ENCODE measurements around the gene IGFBP2.
"Not testable (repeated sequence)": the region's sequence is repeated elsewhere in the genome, so short reads cannot be mapped to it uniquely, and the experiment has no call there.

IGFBP2 gene, protein sequence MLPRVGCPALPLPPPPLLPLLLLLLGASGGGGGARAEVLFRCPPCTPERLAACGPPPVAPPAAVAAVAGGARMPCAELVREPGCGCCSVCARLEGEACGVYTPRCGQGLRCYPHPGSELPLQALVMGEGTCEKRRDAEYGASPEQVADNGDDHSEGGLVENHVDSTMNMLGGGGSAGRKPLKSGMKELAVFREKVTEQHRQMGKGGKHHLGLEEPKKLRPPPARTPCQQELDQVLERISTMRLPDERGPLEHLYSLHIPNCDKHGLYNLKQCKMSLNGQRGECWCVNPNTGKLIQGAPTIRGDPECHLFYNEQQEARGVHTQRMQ

DNA sequence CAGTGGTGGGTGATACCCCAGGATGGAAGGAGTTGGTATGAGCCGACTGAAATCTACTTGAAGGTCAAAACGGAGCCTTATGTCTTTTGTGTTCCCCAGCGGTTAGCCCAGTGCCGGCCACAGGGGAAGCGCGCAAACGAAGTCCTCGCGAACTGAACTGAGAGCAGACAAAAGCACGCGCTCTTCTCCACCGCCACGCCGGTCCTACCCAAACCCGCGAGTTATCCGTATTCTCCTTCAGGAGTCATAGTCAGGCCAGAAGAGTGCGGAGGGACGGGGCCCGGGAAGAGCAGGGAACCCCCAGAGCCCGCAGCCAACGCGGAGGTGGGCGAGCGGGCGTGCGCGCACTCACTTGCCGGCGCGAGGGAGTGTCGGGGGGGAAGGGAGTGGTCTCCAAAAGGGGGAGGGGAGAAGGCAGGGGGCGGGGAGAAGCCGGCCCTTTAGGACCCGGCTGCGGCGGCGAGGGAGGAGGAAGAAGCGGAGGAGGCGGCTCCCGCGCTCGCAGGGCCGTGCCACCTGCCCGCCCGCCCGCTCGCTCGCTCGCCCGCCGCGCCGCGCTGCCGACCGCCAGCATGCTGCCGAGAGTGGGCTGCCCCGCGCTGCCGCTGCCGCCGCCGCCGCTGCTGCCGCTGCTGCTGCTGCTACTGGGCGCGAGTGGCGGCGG is at the start of gene IGFBP2:
Gene IGFBP2 (plus strand): TSS at position 469 of the 664 bp plus-strand sequence. CDS start 104 bp downstream, at position 573.
- FAIRE-seq: no peak

DNA sequence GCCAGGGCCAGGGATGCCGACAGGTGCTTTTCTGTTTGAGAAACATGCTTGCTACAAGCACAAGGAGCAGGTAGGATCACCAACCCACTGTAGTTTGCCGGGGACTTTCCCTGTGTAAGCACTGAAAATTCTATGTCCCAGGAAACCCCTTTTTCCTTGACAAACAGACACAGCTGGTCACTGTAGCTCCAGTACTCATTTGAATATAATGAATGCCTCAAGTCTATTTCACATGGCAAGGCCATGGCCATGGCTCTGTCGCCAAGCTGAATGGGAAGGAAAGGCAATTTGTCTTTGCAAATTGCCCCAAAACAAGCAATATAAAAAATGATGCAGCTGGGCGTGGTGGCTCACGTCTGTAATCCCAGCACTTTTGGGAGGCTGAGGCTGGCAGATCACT is 49.6 kb upstream of the IGFBP2 start:
- no peak for FAIRE-seq

DNA sequence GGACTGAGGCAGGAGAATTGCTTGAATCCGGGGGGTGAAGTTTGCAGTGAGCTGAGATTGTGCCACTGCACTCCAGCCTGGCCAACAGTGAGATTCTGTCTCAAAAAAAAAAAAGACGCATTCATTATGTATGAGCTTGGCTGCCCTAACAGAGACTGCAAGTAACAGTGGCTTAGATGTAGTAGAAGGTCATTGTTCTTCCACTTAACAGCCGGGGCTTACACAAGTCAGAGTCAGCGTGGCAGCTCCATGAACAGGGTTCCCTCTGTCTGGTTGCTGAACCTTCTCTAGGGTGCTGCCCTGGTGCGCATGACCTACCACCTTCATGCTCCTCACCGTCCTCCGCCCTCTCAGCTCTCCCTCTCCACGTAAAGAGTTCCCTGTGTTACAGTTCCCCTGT is 49.1 kb upstream of the IGFBP2 start:
- FAIRE-seq: no peak

DNA sequence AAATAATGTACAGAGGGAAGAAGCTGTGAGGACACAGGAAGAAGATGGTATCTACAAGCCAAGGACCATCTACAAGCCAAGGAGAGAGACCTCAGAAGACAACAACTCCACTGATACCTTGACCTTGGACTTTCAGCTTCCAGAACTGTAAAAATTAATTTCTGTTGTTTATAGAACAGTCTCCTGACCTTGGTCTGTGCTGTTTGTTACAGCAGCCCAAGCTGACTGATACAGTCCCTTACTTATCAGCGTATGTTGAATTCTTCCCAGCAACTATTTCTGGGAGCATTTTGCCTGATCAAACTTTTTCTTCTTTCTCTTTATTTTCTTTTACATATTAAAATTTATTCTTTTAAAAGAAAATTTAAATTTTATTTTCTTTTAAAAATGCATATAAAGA is 47.8 kb upstream of the IGFBP2 start:
- FAIRE-seq: peak; percentile 21

DNA sequence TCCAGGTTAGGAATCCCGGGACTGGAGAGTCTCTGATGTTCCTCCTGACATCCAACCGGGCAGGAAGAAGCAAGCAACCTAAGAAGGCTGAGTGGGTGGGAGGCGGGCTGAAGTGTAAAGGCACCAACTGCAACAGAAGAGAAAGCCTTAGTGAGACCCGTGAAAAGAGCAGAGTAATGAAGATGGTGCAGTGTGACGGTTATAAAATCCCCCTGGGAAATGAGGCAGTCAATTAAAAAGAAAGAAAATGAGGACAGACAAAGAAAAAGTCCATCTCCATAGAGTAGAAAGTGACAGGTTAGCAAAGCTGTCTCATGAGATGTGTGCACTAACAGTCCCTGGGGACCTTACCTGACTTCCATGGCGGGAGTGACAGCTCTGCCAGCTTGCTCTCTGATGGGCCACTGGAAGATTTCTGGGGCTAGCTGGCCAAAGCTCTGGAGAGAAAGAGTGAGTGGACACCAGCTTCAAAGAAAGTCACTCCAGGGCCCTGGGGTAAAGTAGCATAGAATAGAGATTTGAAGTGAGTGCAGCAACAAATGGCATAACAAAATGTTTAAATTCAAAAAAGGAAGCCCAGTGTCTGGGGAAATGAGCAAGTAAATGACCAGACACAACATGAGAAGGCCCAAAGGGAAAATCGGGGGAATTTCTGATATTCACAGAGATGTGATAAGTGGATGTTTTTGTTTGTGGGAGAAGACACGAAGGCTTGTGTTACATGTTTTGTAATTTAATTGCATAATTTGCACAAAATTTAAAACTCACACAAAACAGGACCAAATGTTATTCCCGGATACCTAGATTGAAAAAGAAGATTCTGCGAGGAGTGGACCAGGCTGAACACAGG is 44.1 kb upstream of the IGFBP2 start:
- no peak for FAIRE-seq

DNA sequence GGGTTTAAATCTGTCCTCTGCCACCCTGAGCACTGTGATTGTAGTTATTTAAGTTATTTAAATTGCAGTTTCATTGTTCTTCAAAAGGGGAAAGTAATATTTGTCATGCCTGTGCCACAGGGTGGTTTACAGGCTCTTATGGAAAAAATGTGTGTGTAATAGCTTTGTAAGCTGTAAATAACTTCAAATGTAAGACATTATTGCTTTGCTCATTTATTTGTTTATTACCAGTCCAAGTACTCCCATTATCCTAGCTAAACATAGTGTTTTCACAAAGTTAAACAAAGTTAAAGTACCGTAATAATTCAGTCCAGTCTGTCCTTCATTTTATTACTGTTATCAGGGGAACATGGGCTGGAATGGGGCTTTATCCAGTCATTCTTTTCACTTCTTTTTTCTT is 43.4 kb upstream of the IGFBP2 start:
- peak; percentile 97 for FAIRE-seq

DNA sequence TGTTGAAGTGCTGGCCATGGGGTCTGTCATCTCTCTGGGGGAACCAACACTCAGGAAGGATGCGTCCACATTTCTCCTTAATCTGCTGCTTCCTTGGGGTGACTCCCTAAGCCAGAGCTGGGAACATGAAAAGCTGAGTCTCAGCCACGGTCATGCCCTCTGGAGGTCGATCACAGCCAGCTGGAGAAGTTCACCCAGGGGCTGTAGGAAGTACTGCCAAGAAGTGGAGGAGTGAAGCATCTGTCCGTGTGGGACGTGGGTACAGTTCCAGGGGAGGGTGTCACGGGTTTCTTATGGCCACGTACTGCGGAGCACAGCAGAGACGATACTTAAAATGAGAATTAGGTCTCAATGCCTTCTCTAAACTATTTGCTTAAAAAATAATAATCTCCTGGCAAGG is 42.4 kb upstream of the IGFBP2 start:
- peak; percentile 85 for FAIRE-seq

DNA sequence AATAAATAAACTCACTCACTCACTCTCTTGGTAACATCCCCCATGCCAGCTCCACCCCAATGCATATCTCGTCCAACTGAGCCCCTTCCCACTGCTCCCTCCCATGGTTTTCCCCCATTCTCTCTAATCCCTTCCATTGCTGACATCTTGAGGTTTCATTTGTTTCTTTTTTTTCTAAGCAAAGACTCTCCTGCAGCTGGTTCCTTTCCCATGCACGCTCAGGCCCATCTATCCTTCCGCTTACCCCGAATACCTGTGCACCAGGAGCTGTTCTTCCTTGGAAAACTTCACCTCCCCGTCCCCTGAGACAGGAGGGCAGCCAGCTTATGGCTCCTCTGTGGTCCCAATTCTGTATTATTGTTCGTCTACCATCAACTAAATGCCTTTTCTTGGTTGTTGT is 41.7 kb upstream of the IGFBP2 start:
- no peak for FAIRE-seq

DNA sequence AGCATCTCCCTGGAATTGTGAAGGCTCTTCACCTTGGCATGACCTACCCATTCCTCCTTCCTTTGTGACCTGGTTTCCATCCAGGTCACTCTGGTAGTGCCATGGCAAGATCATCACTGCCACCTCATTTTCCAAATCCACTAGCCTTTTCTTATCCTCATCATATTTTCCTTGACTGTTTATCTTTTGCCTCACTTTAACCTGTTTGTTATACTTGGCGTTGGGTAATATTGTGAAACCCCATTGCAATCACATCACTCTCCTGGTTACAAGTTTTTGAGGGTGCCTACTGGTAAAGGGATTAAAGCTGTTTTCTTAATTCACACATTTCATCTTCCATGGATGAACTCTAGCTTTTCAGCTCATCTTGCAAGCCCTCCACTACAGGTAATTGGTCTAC is 39.1 kb upstream of the IGFBP2 start:
- no peak for FAIRE-seq

DNA sequence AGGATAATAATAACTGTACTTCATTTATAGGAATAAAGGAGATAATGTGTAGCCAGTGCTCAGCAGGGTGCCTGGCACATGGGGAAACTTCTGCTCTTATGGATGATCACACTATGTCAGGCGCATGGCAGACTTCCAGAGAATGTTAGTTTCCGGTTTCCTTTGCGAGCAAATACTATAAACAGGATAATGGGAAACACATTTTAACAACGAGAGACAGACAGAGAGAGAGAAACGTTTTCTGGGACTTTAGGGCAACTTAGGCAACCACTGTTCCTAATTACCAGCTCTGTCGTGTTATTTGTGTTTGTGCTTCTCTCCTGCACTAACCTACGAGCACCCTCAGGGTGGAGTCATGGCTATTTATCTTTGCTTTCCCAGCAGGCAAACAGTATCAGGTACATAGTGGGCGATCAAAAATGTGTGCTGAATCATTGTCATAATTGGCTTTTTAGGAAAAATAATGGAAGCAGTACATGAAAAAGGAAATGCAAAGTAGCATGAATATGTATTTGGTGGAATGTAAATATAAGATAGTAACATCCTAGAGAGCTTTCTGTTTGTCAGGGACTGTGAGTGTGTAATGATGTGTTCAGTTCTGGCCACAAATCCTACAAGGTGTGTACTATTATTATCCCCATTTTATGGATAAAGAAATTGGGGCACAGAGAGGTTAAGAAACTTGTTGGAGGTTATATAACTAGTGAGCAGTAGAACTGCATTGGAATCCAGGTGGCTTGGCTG is 36.8 kb upstream of the IGFBP2 start:
- FAIRE-seq: peak; percentile 88

DNA sequence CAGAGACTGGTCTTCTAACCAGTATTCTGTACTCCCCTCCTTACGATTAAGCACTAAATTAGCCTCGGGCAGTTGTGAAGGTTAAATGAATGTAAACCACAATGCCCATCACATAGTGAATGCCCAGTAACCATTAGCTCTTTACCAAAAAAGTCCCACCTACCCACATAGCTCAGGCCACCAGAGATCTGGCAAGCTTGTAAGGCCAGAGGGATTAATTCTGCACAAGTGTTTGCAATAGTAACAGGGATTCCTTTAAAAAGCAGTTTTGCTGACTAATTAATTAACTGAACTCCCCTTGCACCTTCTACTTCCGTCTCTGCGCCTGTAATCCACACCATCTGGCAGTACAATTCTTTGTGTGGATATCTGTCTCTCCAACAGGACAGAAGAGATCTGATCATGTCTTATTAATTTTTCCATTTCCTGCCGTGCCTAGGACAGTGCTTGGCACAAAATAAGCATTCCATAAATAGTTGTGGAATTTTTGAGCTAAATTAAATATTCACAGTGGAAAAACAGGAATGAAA is 36.2 kb upstream of the IGFBP2 start:
- no peak for FAIRE-seq

DNA sequence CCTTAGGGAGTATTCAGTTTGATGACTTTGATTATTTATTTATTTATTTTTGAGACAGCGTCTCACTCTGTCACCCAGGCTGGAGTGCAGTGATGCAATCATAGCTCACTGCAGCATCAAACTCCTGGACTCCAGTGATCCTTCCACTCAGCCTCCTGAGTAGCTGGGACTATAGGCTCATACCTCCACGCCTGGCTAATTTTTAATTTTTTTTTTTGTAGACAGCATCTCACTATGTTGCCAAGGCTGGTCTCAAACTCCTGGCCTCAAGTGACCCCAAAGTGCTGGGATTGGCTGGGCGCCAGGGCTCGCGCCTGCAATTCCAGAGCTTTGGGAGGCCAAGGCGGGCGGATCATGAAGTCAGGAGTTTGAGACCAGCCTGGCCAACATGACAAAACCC is 35.4 kb upstream of the IGFBP2 start:
- FAIRE-seq: not testable (repeated sequence)

DNA sequence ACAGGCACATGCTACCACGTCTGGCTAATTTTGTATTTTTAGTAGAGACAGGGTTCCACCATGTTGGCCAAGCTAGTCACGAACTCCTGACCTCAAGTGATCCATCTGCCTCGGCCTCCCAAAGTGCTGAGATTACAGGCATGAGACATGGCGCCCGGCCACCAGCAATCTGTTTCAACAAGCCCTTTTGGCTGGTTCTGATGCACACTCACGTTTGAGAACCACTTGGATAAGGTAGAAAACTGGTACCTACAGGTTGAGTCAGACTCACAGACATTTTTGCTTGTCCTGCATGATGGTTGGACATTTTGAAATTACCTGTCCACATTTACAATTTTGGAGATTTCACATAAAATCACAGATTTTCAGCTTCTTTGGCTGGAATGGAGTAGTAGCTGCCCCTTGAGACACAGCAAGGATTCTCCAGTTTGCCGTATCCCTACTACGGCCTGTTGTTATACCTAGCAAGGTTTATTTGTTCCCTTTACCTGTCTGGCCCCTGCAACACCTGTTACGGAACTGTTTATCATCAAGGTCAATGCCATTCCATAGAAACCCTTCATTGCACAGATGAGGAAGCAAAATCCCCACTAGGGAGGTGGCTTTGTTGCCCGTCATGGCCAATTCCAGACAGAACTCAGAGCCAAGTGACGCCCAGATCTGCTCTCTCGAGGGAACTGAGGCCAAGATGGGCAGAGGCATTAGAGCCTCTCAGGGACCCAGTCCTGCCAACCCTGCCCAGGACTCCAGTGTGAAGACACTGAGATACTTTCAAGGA is 31.4 kb upstream of the IGFBP2 start:
- no peak for FAIRE-seq

DNA sequence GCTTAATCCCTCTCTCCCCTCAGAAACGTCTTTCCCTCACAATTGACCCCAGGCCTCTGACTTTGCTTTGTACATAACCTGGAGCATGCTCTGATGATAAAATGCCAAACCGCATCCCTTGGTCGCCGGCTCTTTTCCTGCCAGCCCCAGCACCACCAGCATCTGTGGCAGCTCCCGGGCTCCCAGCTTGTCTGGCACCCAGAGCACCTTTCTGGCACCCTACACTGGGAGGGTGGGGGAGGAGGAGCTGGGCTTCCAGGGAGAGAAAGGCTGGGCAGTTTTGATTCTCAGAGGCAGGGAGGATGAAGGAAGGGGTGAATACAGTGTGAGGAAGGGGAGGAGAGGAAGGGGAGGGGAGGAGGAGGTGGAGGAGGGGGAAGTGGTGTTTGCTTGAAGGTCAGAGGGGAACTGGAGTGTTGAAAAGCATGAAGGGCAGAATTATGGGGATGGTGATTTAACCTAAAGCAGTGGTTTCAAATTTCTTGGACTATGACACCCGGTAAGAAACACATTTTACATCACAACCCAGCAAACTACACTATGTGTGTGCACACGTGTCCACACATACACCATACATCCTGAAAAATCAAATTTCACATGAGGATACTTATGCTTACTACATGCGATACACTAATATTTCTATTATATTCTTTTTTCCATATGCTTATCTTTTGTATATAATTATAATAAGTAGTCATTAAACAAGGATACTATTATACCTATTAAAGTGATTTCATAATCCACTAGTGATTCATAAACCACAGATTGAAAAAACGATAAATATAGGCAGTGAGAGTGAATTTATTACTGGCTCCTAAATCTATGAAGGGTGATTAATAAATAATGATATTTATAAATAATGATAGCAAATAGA is 30.0 kb upstream of the IGFBP2 start:
- no peak for FAIRE-seq

DNA sequence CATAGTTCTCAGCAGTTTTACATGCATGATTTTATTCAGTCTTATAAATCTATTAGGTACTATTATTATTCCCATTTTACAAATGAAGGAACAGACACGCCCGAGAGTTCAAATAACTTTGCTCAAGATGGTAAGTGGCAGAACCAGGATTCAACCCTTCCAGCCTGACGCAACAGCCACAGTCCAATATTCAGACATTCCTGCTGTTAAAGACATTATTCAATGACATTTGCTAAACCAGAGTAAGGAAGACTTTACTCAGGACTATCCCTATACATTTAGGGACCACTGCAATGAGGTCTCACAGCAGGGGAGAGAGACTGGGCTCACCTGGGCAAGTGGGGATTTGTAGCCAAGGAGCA is 29.4 kb upstream of the IGFBP2 start:
- FAIRE-seq: no peak

DNA sequence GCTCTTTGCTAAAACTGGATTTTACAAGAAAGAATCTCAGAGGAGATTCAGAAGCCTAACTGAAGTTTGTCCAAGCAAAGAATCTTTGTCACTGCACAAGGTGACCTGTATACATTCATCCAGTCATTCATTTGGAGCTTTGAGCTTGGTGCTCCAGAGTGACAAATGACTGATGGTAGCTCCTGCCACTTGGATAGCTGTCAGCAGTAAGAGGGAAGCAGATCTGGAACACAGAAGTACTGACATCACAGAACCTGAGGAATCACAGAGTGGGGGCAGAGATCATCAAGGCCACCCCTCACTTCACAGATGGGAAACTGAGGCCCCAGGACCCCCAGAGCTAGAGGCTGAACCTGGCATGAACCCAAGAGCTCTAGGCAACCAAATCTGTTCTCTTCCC is 28.8 kb upstream of the IGFBP2 start:
- FAIRE-seq: no peak

DNA sequence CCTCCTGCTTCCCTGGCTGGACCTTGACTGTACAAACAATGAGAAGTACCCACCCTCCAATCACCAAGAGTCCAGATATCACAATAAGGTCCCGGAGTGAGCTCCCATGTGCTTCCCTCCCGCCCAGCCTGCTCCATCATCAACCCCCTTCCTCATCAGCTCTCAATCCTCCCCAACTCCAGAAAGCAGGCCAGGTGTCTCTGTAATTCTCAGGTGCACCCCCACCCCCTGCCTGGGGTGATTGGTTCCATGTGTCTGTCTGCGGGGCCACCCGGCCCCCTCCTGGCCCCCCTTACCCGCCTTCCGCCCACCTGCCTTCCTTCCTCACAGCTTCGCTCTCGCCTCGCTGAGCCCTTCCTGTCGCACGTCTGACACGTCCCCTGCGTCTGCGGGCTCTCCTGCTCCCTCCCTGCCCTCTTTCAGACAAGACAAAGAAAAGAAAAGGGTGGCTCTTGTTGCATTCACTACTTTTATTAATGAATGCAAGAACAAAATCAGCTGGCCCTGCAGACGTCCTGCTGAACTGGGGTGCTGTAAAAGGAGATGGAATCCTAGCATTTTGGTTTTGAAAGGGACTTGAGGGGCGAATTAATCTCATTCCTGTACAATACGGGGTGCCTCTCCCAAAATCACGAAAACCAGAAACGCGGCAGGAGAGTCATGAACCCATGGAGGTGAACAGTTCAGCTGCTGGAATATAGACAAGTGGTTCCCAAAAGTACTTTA is 26.5 kb upstream of the IGFBP2 start:
- no peak for FAIRE-seq

DNA sequence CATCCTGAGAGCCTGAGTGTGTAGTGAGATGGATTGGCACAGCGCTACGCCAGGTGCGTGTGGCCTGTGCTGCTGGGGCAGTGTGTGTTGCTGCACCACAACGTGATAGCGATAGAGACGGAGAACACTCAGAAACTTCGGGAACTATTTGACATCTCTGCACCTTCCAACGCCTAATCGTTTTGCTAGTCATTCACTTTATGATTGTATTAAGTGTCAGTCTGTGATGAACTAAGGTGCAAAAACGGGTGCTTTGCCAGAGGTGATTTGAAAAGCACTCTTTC is 26.0 kb upstream of the IGFBP2 start:
- FAIRE-seq: no peak

DNA sequence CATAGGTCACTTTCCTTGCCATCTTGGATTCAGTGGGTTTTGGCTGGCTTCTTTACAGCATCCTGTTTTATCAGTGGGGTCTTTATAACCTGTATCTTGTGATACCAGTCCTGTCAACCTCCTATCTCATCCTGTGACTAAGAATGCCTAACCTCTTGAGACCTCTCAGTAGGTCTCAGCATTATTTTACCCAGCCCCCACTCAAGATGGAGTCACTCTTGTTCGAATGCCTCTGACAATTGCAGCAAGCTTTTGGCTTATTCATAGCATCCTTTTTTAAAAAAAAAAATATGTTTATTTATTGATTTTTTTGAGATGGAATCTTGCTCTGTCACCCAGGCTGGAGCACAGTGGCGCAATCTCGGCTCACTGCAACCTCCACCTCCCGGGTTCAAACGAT is 24.7 kb upstream of the IGFBP2 start:
- no peak for FAIRE-seq

DNA sequence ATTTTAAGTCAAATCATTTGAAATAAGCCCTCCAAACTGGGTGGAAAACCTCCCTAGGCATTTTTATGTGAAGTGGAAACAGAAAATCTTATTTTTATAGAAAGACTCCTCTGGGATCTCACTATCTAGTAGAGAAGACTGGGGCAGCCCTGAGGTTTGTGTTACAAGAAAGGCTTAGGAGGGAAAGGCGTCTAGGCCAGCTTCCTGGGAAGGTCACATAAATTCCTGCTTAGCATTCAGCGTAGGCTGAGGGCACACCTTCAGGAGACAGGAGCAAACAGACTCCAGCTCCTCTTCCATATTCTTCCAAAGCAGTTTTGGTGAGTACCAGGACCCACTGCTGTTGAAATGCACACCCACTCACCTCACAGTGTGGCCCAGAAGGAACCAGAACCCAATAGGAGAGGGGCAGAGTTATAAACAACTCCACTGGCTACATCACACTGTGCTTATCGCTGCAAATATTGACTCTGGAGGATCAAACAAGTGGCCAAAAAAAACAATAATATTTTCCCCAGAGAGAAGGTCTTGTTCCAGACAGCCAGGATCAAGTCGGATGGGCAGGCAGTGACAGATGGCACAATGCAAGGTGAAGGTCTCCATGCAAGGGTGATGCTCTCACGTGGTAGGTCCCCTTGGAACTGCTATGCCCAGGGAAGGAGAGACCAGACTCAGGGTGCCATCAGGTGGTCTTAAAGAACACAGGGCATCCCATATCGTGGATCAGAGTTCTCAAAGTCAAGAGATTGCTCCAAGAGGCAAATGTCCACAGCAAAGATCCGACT is 17.7 kb upstream of the IGFBP2 start:
- FAIRE-seq: no peak
